T-helper 22 cell (primary cell): ENCODE results near the gene CCDC190.
"Not testable (repeated sequence)": the region's sequence is repeated elsewhere in the genome, so short reads cannot be mapped to it uniquely, and the experiment has no call there.

ENCODE experiments used
- DNase-seq: peaks from one replicate; pipeline ENCODE4 v3.0.0-alpha.2; 2020; ENCODE audit warnings: low read depth

The CCDC190 gene

GRCh38 chr1:162877412-162877811 is 16.4 kb upstream of the CCDC190 start:
- no peak for DNase-seq

GRCh38 chr1:162876751-162877150 is 15.8 kb upstream of the CCDC190 start:
- DNase-seq = no peak

DNA sequence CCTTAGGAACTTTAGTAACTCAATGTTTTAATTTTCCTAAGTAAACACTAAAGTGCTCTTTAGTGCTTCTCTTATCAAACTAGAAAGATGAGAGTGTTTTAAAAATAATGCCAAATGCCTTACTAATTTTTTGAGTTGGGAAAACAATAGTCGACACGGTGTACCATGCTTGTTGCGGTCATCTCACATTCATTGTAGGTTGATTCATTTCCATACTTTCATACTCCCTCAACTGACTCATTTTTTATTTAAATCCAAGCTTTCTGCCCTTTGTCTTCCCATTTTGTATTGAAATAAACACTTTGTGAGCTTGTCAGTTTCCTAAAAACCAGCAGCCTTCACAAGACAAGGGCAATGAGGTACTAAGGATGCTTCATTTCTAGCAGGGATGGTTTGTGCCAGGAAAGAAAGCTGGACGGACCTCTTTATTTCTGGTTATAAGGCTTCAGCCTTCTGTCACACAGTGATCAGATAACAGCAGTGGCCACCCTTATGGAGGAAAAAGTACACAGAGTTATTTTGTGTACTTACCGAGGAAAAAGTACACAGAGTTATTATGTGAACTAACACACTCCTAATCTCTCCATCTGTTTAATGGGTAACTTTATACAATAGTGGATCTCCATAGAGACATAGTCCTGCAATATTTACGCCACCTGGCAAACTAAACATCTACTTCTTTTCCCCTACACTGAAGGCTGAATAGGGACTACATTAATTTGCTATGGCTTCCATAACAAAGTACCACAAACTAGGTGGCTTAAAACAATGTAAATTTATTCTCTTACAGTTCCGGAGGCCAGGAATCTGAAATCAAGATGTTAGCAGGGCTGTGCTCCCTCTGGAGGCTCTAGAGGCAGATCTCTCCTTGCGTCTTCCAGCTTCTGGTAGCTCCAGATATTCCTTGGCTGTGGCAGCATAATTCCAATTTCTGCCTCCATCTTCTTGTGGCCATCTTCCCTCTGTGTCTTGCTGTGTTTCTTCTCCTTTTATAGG is 13.0 kb upstream of the CCDC190 start:
- no peak for DNase-seq

- no peak for DNase-seq
Observed at GRCh38 chr1:162872981-162873380, 12.0 kb upstream of the CCDC190 start.

- not testable (repeated sequence) for DNase-seq
Observed at GRCh38 chr1:162871417-162871816, 10.4 kb upstream of the CCDC190 start.

- DNase-seq = no peak
Observed at GRCh38 chr1:162868972-162869371, 8.0 kb upstream of the CCDC190 start.

DNA sequence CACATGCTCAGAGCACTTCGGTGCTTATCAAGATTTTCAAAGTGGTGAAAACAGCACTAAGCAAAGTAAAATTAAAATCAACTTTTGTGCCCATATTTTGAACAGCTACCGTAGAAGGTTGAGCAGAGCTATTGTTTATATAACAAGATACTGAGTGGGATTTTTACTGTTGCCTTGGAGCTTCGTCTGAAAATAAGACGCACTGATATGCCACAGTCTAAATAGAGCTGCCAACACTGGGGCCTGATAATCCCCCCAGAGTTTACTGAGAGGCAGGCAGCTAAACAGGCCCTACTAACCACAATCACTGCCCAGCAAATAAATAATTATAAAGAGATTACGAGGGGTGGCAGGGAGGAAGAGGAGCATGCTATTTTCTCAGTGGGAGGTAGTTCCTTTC is 650 bp upstream of the CCDC190 start:
- no peak for DNase-seq

DNA sequence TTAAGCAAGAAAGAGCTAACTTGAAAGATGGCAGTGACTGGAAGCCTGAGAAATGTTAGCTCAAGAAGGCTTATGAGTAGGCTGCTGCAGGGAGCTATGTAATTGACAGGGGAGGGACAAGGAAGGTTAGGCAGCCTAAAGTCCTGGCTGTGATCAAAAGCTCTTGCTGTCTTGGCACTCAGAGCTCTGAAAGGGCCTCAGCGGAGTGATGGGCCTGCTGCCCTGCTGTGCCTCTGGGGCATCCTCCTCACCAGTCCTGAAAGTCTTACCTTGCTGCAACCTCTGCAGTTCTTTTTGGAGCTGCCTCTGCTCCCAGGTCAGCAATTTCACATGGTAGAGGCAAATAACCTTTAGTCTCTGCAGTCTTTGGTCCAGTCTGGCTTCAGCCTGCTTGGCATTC is 1.8 kb downstream of the CCDC190 start:
- no peak for DNase-seq

GRCh38 chr1:162857850-162858249 is 3.1 kb downstream of the CCDC190 start:
- no peak for DNase-seq

DNA sequence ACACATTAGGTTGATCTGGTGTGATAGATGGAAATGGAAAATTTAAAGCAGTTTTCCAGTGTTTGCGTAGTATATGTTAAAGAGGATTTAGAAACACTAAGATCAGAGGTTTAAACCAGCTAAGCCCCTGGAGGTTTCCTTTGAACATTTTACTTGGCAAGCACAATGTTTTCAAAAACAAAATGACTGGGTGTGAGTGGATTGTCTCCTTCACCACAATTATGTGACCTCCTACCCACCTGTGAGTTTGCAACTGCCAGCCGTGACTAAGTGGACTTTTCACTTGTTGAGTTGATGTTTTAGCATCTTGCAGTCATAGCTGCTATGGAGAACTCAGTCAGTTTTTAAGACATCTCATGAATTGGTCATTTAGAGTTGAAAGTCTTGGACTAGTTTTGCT is 4.7 kb downstream of the CCDC190 start:
- no peak for DNase-seq

GRCh38 chr1:162855461-162856150 is 5.4 kb downstream of the CCDC190 start:
- DNase-seq = no peak

- DNase-seq = no peak
Observed at GRCh38 chr1:162854245-162854882, 6.6 kb downstream of the CCDC190 start.

GRCh38 chr1:162851341-162851740 is 9.6 kb downstream of the CCDC190 start:
- no peak for DNase-seq

DNA sequence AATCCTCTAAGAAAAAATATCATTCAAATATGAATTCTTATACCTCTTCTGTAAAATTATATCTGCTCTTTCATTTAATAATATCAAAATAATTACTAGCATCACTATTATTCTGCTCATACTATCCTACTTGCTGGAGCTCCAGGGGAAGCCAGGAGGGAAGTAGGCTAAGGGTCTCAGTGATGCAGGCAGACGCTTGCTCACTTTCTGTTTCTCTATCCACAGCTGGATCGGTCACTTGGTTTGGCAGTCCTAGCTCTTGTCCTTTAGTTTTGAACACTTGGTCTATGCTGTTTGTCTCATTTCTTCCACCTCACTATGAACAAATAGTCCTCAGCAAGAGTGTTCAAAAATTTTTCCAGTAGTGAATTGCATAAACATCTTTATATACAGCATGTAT is 11.3 kb downstream of the CCDC190 start:
- no peak for DNase-seq

DNA sequence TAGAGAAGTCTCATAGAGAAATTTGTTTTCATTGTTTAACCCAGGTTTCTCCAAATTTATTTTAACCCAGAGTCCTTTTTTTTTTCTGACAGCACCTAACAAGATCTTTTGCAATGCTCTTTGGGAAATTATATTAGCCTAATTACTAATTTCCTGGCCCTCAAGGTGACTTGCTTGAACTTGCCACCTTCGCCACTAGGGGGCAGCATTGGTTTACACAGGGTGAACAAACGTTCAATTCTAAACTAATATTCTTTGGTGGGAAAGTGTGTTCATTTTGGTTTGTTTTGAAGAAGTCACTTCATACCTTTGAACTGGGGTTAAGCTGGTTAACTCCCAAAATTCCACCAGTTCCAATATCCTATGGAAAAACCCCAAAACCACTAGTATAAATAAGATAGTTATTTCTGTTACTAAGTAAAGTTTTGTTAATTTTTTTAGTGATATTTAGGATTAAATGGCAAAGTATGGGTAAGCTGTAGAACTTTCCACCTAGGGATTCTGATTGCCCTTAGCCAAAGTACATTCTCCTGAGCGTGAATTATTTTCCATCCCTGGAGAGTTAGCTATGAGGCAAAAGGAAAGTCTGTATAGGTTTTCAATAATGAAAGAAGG is 13.0 kb downstream of the CCDC190 start:
- DNase-seq = peak; percentile 37

DNA sequence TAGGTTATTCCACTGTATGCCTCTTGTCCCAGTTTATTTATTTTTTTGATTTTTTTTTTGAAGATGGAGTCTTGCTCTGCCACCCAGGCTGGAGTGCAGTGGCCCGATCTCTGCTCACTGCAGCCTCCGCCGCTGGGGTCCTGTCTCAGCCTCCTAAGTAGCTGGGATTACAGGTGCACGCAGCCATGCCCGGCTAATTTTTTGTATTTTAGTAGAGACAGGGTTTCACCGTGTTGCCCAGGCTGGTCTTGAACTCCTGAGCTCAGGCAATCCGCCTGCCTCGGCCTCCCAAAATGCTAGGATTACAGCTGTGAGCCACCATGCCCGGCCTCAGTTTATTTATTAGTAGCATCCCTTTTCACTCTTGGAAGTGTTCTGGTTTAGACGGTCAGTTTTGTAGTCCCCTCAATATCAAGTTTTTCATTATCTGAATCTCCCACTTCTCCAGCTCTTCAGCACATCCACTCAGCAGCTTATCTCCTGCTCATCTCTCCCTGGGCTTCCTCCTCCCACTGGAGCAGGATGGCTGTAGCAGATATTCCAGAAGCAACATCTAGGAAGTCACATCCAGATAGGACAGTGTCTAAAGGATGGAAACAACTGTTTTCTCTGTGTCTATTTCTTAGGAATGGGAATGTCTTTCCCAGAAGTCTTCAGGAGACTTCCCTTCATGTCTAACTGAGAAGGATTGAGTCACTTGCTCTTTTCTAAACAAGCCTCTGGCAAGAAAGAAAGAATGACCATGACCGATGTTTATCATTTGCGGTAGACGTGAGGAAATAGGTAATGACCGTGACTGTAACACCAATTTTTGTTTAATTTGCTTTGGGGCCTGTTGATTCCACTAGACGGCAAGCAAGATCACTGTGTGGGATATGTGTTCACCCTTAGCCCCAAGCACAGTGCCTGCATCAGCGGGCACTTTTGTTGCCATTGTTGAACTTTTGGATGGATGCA is 14.4 kb downstream of the CCDC190 start:
- no peak for DNase-seq

GRCh38 chr1:162844153-162844552 is 16.8 kb downstream of the CCDC190 start:
- DNase-seq = no peak

DNA sequence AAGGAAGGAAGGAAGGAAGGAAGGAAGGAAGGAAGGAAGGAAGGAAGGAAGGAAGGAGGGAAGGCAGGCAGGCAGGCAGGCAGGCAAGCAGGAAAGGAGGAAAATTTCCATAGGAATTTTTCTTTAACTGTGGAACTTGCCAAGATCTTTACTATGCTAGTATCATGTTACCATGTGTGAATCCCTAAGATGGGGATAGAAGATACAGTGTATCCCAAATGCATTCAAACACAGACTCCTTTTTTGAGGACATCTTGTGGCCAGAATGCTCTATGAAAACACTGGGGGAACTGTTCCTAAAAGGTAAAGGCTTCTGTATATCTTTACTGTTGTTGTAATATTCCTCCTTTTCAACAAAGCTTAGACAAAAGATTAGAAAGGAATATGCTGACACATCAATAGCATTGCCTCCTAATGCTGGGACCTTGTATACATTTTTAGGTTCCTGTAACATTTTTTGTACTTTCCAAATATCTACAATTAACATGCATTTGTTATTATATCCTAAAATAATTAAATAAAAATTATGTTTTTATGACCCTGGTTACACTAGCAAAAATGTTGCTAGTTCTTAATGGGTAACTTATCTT is 20.6 kb downstream of the CCDC190 start:
- DNase-seq = no peak

DNA sequence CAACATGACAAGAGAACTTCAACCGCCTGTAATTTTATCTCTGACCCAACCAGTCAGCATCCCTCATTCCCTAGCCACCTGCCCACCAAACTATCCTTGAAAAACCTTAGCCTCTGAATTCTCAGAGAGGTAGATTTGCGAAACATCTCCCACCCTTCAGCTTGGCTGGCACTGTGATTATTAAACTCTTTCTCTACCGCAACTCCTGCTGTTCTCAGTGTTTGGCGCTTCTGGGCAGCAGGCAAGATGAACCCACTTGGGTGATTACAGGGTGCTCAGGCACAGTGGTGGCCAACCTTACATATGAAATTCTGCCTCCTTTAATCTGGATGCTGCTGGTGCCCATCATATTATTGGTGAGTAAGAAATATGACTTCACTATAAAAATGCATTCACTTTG is 22.1 kb downstream of the CCDC190 start:
- DNase-seq = no peak

DNA sequence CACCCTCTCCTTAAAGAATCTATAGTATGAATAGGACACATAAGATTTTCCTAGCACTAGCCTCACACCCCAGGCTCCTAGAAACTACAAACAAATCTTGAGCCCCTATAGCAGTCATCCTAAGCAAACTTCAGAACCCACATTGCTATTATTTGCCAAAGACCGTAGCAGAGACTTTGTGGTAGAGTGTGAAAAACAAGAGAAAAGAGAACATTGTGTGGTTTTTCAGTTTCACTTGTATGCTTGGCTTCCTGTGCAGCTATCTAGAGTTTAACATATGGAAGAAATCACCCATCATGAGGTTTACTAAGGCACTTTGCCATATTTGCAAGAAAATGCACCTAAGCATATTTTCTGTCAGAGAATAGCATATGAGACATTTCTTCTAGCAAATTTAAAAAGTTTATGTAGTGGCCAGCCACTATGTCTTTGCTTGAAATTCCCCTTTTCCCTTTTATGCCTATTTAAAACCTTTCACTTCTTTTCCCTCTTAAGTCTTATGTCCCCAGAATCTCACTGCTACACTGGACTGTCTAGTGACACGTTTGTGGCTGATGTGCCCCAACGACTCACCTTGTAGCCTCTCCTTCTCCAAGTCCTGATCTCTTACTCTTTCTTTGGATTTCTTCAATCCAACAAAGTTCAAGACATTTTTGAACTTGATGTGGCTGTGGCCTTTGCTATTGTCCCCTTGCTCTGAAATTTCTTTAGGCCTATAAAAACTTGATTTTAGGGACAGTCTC is 25.6 kb downstream of the CCDC190 start:
- no peak for DNase-seq
